Activated T-cell treated with anti-CD3 and anti-CD28 coated beads for 4 hours (primary cell): Measurements from ENCODE around the gene CLUH.

Experiments used
- DNase-seq: peaks from one replicate; pipeline ENCODE4 v3.0.0-alpha.2; 2020

The CLUH gene

DNA sequence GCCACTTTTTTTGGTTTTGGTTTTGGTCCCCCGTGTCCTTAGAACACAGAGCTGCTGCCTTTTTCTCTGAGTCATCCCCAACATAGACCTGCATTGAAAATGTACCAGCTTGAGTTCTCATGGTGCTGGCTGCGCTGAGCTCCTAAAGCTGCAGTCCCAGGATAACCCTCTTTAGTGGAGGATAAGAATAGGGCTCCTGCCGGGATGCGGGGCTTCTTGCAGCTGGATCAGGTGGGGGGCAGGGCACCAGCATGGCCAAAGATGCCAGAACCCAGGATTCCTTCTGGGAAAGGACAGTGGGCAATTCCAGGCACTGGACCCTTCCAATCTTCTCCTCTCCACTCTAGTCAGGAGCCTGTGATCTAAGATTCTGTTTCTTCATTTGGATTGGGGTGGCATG is 8.3 kb upstream of the CLUH start:
- DNase-seq = no peak

DNA sequence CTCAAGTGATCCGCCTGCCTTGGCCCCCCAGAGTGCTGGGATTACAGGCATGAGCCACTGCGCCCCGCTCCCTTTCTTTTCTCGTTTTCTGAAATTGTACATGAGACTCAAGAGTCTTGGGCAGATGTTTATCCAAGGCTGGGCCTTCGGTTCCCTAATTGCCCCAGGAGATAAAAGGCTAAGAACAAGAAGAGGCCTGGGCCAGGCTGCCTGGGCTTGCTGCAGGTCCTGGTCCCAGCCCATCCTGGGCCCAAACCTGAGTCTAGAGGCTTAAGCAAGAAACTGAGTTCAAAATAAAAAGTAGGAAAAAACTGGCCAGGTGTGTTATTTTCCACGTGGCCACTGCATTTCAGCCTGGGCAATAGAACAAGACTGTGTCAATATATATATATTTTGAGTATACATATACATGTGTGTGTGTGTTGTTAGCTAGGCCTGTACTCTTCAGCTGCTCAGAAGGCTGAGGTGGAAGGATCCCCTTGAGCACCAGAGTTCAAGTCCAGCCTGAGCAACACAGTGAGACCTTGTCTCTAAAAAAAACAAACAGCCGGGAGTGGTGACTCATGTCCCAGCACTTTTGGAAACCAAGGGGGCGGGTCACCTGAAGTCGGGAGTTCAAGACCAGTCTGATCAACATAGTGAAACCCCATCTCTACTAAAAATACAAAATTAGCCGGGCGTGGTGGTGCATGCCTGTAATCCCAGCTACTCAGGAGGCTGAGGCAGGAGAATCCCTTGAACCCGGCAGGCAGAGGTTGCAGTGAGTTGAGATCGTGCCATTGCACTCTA is 6.8 kb upstream of the CLUH start:
- no peak for DNase-seq

GRCh38 chr17:2716649-2717048 is 5.1 kb upstream of the CLUH start:
- DNase-seq = no peak

- no peak for DNase-seq
Observed at GRCh38 chr17:2713881-2714280, 2.3 kb upstream of the CLUH start.

DNA sequence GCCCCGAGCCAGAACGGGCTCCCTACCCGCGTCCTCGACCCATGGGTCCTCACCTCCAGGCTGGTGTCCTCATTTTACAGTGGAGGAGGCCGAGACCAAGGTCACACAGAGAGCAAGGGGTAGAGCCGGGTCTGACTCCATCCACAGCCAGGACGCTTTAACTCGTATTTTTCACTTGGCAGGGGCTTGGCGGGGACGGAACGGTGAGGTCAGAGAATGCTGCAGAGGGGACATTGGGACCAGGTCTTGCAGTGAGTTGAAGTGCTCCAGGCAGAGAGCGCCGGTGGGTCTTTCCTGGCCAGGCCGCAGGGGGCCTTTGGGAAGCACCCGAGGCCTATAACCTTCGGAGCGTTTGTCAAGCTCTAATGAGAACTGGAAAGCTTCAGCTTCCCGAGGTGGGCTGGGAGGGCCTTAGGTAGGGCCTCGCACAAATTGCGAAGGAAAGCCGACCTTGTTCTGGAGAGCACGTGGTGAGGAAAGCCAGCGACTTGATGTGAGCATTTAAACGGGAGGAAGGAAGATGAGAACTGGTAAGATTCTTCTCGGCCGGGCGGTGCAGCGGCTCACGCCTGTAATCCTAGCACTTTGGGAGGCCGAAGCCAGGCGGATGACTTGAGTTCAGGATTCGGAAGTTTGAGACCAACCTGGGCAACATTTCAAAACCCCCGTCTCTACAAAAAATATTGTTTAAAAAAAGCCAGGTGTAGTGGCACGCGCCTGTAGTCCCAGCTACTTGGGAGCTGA is 908 bp upstream of the CLUH start:
- no peak for DNase-seq

- no peak for DNase-seq
Observed at GRCh38 chr17:2710803-2711607, 559 bp downstream of the CLUH start.

DNA sequence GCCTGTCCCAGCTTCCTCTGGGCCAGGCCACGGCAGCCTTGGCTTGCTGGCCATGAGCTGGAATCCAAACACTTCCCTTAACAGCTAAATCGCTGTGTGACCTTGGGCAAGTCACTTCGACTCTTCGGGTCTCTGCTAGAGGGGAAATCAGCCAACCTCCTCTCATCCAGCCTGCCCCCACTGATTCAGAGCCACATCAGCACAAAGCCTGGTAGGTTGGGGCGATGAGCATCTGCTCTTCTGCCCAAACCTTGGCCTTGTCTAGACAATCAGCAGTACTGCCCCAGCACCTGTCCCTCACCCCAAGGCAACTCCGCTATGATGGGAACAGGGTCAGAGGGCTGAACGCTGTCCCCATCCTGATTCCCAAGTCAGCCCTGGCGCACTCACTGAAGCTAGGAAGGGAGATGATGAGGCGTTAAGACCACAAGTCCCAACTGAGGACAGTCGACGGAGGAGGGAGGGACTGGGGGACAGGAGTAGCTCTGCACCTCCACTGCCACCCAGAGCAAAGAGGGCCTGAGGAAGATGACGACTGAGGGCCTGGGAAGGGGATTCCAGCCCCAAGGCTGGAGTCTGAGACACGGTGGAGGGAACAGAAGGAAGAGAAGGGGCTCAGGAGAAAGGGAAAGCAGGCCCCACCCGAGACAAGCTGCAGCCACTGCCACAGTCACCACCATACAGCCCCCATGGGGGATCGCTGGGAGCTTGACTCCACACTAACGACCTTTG is 1.3 kb downstream of the CLUH start:
- no peak for DNase-seq

- no peak for DNase-seq
Observed at GRCh38 chr17:2709183-2709661, 2.3 kb downstream of the CLUH start.

DNA sequence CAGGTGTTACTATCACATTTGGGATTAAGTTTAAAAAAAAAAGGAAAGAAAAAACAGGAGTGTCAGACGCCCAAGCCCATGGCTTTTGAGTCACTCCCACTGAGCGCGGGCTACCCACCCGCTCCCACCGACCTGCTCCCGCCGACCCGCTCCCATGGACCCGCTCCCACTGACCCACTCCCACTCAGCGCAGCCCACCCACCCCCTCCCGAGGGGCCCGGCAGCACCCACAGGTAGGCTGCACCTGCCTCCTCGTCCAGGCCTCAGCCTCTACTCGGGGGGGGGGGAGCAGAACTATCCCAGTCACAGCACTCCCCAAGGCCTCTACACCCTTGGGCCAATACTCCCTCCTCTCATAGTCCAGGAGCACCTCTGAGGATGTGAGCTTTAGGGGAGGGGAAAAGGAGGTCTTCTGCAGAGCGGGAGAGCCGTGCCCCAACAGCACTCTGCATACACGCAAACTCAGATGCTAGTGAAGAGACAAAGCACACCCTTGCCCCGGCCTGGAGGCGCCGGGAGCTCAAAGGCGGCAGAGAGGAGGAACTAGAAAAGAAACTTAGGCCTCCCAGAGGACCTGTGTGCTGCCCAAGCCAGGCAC is 2.9 kb downstream of the CLUH start:
- no peak for DNase-seq

GRCh38 chr17:2707721-2708584 is 3.6 kb downstream of the CLUH start:
- DNase-seq = no peak

GRCh38 chr17:2706911-2707510 is 4.6 kb downstream of the CLUH start:
- DNase-seq = no peak

- no peak for DNase-seq
Observed at GRCh38 chr17:2705888-2706795, 5.4 kb downstream of the CLUH start.

GRCh38 chr17:2705263-2705662 is 6.3 kb downstream of the CLUH start:
- no peak for DNase-seq

DNA sequence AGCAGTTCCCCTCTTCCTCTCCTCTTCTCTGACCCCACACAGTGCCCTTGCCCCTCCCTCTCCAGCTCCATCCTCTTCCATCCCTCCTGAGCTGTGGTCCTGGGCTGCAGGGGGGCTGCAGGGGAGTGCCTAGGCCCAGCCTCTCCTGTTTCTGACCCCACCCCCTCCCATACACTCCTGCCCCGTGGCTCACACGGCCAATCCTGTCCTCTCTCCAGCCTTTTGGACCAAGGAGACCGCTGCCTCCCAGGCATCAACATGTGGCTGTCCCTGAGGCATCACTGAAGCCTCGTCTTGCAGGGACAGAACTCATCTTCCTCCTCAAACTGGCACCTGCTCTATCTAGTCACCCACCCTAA is 6.7 kb downstream of the CLUH start:
- no peak for DNase-seq

DNA sequence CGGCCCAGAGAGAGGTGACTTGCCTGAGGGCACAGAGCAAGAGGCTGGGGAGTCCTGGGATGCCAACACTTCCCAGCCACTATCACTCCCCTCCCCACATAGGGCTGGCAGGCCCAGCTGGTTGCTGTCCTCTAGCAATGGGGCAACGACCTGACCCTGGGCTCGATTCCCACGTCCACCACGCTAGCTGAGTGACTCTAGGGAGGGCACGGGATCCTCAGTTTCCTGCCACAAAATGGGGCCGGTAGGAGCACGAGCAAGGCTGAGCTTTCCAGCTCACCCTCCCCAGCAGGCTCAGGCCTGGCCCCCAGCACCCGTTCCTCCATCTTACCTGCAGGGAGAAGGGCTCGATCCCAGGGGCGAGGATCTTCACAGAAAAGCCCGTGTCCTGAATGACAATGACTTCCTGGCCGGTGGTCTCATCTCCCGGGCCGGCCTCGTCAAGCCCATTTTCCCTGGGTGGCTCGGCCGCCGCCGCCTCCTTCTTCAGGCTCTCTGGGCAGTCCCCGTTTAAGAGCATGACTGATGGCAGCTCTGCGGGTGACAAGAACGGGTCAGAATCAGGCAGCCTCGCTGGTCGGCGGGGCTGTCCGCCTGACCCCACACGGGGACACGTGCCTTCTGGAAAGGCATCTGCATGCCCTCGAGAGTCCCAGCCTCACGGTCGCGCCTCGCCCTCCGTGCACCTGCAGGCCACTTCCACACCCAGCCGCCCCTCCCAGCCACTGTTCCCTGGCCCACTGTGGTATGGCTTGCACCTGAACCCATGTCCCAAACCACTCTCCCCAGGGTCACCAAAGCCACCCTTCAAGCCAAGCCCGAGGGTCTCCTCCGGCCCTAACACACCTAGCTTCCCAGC is 7.3 kb downstream of the CLUH start:
- DNase-seq = no peak

GRCh38 chr17:2703606-2704005 is 8.0 kb downstream of the CLUH start:
- no peak for DNase-seq

DNA sequence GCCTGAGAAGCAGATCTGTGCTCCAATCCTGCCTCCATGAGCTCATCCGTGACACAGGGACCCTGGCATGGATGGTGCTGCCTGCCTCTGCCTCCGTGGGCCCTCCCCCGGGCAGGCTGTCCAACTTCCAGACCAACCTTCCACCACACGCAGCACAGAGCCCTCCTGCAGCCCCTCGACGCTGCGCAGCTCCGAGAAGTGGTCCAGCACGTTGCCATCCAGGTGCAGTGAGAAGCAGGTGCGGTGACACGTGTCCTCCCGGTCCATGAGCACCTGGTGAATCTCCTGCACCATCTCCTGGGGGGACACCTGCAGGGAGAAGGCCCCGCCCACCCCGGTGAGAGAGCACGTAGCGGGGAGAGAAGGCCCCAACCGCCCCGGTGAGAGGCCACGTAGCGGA is 8.4 kb downstream of the CLUH start:
- DNase-seq = no peak

GRCh38 chr17:2701996-2702741 is 9.4 kb downstream of the CLUH start:
- no peak for DNase-seq
